ENCODE measurements around the gene LSM3. TPM values are rescaled to one million over a fixed set of nuclear protein-coding genes. Genes with fewer than 3 reads are reported as not detected.

Gene LSM3
- total and polyA plus RNA-seq, 4 donors: 6.4 to 10.3 (median 9.9) TPM

GRCh38 chr3:14147617-14148016, 31.0 kb upstream of the LSM3 start:
- H3K4me1 ChIP-seq (ENCODE audit: control insufficient read depth in 5 of 5, insufficient read depth in 5 of 5, low read length in 5 of 5): peaks cover 6 to 26% (median 7%) of the 10 kb centered on the region in 5 donors
- no peak for TF ChIP-seq CTCF (IDR thresholded peaks at IDR 0.05; ENCODE audit: control extremely low read depth, extremely low read depth)
- no peak overlapping the region for H3K9ac ChIP-seq (ENCODE audit: insufficient read depth in 1 of 2, low read length in 2 of 2)
- peak overlapping the region in 1 of 2 donors; percentile 11 for H3K27ac ChIP-seq (ENCODE audit: low read depth in 1 of 2, low read length in 1 of 2)
- no peaks in the 10 kb centered on the region for H3K27me3 ChIP-seq (ENCODE audit: control insufficient read depth in 3 of 3, insufficient read depth in 3 of 3, low read length in 2 of 3)
- no peak for ATAC-seq (ENCODE audit: insufficient read depth, low FRiP score)
- DNase-seq: peak in 1 of 3 donors; percentile 9
- WGBS, 2 donors: 85 to 90% methylated on average over 11 to 12 of the region's 12 CpGs
- peaks cover 0 to 35% (median 13%) of the 10 kb centered on the region in 4 donors for H3K36me3 ChIP-seq (ENCODE audit: control insufficient read depth in 4 of 4, insufficient read depth in 4 of 4, low read length in 4 of 4)
- no peak overlapping the region for H3K4me3 ChIP-seq
- H3K9me3 ChIP-seq (ENCODE audit: control insufficient read depth in 4 of 4, insufficient read depth in 3 of 4, low read length in 3 of 4): no peaks in the 10 kb centered on the region

DNA sequence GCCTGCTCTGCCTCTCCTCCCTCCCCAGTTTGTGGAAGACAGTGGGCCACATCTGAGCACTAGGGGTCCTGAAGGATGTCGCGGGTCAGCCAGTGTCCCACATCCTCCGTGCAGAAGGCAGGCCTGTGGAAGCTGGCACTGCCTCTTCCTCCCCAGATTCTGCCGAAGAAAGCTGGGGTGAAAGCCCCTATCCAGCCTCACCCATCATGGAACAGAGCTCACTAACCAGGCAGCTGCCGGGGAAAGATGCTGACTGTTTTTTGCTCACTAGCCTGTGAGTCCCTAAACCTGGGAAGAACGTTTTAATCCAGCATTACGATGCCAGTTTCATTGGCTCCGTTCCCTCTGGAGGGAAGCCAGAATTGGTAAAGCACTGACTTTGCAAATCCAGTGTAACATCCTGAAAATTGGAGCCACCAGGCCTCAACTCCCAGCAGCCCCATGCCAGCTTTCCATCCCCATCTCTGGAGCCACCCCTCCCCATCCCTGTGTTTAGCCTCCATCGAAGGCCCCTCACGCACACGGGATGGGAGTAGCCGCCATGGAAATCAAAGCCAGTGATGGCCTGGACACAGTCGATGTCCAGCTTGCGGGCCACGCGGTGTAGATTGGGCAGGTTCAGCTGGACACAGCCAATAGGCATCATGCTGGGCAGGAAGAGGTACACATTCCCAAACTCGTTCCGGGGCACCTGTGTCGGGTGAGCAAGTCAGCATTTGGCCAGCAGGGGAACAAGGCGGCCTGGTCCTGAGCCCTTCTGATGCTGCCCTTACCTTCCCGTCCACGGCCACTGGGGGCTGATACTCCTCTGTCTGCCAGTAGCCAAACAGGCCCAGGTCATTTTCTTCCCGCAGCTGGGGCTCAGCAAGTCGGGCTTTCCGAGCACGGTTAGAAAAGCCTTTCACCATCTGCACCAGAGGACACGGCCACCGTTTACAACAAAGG, 30.3 kb upstream of the LSM3 start:
- Histone ChIP-seq H3K4me3 (no peak overlapping the region), H3K9ac (ENCODE audit: insufficient read depth in 1 of 2, low read length in 2 of 2) (no peak overlapping the region), H3K27ac (ENCODE audit: low read depth in 1 of 2, low read length in 1 of 2) (peak overlapping the region in 1 of 2 donors; percentile 11), H3K36me3 (ENCODE audit: control insufficient read depth in 4 of 4, insufficient read depth in 4 of 4, low read length in 4 of 4) (peaks cover 0 to 39% (median 13%) of the 10 kb centered on the region in 4 donors), H3K4me1 (ENCODE audit: control insufficient read depth in 5 of 5, insufficient read depth in 5 of 5, low read length in 5 of 5) (peaks cover 6 to 19% (median 7%) of the 10 kb centered on the region in 5 donors), H3K27me3 (ENCODE audit: control insufficient read depth in 3 of 3, insufficient read depth in 3 of 3, low read length in 2 of 3) (no peaks in the 10 kb centered on the region), H3K9me3 (ENCODE audit: control insufficient read depth in 4 of 4, insufficient read depth in 3 of 4, low read length in 3 of 4) (no peaks in the 10 kb centered on the region)
- 90 to 92% methylated on average over 28 of the region's 28 CpGs for WGBS, 2 donors
- ATAC-seq (ENCODE audit: insufficient read depth, low FRiP score) (no peak), DNase-seq (peak in 1 of 3 donors; percentile 10)
- TF ChIP-seq CTCF (IDR thresholded peaks at IDR 0.05; ENCODE audit: control extremely low read depth, extremely low read depth): no peak

DNA sequence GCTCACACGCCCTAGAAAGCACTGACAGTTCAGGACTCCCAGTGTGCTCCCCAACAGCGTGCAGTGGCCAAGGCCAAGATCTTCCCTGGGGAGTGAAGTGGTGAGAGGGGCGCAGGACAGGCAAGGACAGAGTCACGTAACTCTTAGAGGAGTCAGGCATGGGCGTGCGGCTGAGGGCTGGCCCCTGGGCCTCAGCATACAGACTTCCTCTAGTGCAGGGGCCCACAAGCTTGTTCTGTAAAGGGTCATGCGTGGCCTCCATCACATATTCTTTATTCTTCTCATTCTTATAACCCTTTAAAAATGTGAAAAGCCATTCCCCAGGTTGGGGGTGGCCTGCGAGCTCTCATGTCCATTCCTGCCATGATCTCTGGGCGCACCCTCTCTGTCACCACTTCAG, 28.5 kb upstream of the LSM3 start:
- H3K4me1 ChIP-seq (ENCODE audit: control insufficient read depth in 5 of 5, insufficient read depth in 5 of 5, low read length in 5 of 5): peaks cover 0 to 6% (median 2%) of the 10 kb centered on the region in 5 donors
- TF ChIP-seq CTCF (IDR thresholded peaks at IDR 0.05; ENCODE audit: control extremely low read depth, extremely low read depth): no peak
- H3K27me3 ChIP-seq (ENCODE audit: control insufficient read depth in 3 of 3, insufficient read depth in 3 of 3, low read length in 2 of 3): no peaks in the 10 kb centered on the region
- ATAC-seq (ENCODE audit: insufficient read depth, low FRiP score): no peak
- no peak overlapping the region for H3K27ac ChIP-seq (ENCODE audit: low read depth in 1 of 2, low read length in 1 of 2)
- H3K36me3 ChIP-seq (ENCODE audit: control insufficient read depth in 4 of 4, insufficient read depth in 4 of 4, low read length in 4 of 4): peaks cover 0 to 46% (median 20%) of the 10 kb centered on the region in 4 donors
- H3K4me3 ChIP-seq: no peak overlapping the region
- H3K9me3 ChIP-seq (ENCODE audit: control insufficient read depth in 4 of 4, insufficient read depth in 3 of 4, low read length in 3 of 4): no peaks in the 10 kb centered on the region
- no peak overlapping the region for H3K9ac ChIP-seq (ENCODE audit: insufficient read depth in 1 of 2, low read length in 2 of 2)
- WGBS, 2 donors: 97% methylated on average over 9 of the region's 9 CpGs
- DNase-seq: peak in 1 of 3 donors; percentile 9

Measured in lung (tissue), 12 donors.